ENCODE results near the gene LAYN. TPM values are rescaled to one million over a fixed set of nuclear protein-coding genes. Genes with fewer than 3 reads are reported as not detected.

The LAYN gene
- polyA plus RNA-seq, 1 of the 3 experiments (the other 2 are of a cell fraction): 366 TPM

DNA sequence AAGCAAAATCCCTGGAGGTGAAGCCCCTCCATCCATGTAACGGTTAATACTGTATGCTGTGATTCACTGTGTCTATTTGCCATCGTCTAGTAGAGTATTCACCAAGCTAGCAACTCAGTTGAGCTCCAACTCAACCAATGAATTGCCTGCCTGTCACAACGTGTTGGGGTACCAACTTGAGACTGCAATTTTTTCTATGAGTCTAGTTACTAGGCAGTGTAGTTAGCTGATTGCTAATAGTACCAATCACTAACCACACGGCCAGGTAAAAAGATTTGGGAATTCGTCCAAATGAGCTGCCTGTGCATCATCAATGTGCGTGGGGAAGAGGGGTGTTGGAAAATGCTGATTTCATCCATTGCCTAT lies 27.3 kb upstream of the LAYN start (continued):
- TF ChIP-seq, protein P1, sequence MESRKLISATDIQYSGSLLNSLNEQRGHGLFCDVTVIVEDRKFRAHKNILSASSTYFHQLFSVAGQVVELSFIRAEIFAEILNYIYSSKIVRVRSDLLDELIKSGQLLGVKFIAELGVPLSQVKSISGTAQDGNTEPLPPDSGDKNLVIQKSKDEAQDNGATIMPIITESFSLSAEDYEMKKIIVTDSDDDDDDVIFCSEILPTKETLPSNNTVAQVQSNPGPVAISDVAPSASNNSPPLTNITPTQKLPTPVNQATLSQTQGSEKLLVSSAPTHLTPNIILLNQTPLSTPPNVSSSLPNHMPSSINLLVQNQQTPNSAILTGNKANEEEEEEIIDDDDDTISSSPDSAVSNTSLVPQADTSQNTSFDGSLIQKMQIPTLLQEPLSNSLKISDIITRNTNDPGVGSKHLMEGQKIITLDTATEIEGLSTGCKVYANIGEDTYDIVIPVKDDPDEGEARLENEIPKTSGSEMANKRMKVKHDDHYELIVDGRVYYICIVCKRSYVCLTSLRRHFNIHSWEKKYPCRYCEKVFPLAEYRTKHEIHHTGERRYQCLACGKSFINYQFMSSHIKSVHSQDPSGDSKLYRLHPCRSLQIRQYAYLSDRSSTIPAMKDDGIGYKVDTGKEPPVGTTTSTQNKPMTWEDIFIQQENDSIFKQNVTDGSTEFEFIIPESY (IDR thresholded peaks at IDR 0.05; ENCODE audit: borderline replicate concordance, low read depth): no peak
- TF ChIP-seq MEF2A (IDR thresholded peaks at IDR 0.05; ENCODE audit: borderline replicate concordance, low read depth) (no peak), NFIC (IDR thresholded peaks at IDR 0.05; ENCODE audit: borderline replicate concordance) (no peak), RXRA (IDR thresholded peaks at IDR 0.05; ENCODE audit: borderline replicate concordance, low read depth) (no peak)

DNA sequence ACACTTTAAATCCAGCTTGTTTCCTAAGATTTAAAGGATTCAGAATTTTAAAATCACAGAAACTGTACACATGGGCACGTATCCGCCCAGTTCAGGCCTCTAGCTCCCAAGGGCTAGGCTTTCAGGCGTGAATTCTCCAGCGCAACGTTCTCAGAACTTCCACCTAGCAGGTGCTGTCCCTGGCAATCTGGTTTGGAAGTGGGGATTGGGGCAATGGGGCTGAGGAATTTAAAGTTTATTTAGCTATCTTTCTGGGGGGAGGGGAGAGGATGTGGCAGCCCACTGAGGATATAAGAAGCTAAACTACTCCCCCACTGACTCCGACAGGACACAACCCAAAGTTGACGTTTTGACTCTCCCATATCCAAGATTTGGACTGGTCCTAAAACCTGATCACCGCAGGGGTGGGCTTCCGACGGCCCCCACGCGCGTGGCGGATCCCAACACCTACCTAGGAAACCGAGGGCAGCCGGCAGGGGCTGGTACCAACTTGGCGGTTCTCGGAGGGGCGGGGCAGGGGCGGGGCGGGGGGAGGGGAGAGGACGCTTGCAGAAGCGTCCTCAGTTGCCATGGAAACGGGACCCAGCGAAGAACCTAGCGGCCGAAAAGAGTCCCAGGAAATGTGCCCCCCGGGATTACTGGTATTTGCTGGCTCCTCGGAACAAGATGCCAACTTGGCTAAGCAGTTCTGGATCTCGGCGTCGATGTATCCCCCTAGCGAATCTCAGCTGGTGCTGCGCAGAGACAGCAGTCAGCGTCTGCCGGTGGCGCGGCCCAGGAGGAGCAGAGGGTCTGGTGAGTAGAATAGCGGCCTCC lies 26.1 kb upstream of the LAYN start, which contains the start of gene HOATZ:
HOATZ (plus strand) TSS at position 563 of the 816 bp plus-strand sequence; CDS start at position 570, 7 bp downstream.
- H3K36me3 ChIP-seq (replicated peaks in 1 of 2; ENCODE audit: control insufficient read depth in 1 of 2, insufficient read depth in 2 of 2, low read length in 1 of 2): no peaks in the 10 kb centered on the region
- H4K20me1 ChIP-seq (ENCODE audit: insufficient read depth): no peaks in the 10 kb centered on the region
- peaks cover 11 to 15% of the 10 kb centered on the region in 2 experiments; a peak in 3 of 4 replicates for H3K4me1 ChIP-seq (ENCODE audit: control insufficient read depth in 1 of 2, insufficient read depth in 2 of 2, low read depth in 1 of 2, low read length in 1 of 2)
- H3K9me3 ChIP-seq: no peaks in the 10 kb centered on the region
- ChIA-PET POLR2A (no interaction called here), CTCF (interaction anchor here (0.7 to 1.3 kb wide), 6 partner anchors 11 to 60 kb away, joined by 3 to 5 read pairs (median 4); no protein-coding TSS in a partner anchor)
- H3K79me2 ChIP-seq (ENCODE audit: insufficient read depth): no peaks in the 10 kb centered on the region
- WGBS (ENCODE audit: low lambda C conversion rate): 56% methylated on average over 31 of the region's 39 CpGs
- TF ChIP-seq MXI1 (IDR thresholded peaks at IDR 0.05; ENCODE audit: low read depth, low read length) (no peak), RCOR1 (IDR thresholded peaks at IDR 0.05; ENCODE audit: low read length) (no peak), RXRA (IDR thresholded peaks at IDR 0.05; ENCODE audit: borderline replicate concordance, low read depth) (no peak), TCF12 (IDR thresholded peaks at IDR 0.05) (no peak), RFX5 (IDR thresholded peaks at IDR 0.05; ENCODE audit: low read length) (no peak)
- TF ChIP-seq, protein P1 (IDR thresholded peaks at IDR 0.05; ENCODE audit: borderline replicate concordance, low read depth): no peak
- TF ChIP-seq, protein P2, sequence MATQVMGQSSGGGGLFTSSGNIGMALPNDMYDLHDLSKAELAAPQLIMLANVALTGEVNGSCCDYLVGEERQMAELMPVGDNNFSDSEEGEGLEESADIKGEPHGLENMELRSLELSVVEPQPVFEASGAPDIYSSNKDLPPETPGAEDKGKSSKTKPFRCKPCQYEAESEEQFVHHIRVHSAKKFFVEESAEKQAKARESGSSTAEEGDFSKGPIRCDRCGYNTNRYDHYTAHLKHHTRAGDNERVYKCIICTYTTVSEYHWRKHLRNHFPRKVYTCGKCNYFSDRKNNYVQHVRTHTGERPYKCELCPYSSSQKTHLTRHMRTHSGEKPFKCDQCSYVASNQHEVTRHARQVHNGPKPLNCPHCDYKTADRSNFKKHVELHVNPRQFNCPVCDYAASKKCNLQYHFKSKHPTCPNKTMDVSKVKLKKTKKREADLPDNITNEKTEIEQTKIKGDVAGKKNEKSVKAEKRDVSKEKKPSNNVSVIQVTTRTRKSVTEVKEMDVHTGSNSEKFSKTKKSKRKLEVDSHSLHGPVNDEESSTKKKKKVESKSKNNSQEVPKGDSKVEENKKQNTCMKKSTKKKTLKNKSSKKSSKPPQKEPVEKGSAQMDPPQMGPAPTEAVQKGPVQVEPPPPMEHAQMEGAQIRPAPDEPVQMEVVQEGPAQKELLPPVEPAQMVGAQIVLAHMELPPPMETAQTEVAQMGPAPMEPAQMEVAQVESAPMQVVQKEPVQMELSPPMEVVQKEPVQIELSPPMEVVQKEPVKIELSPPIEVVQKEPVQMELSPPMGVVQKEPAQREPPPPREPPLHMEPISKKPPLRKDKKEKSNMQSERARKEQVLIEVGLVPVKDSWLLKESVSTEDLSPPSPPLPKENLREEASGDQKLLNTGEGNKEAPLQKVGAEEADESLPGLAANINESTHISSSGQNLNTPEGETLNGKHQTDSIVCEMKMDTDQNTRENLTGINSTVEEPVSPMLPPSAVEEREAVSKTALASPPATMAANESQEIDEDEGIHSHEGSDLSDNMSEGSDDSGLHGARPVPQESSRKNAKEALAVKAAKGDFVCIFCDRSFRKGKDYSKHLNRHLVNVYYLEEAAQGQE (IDR thresholded peaks at IDR 0.05; ENCODE audit: low read depth, low read length): no peak
- TF ChIP-seq, protein P3, sequence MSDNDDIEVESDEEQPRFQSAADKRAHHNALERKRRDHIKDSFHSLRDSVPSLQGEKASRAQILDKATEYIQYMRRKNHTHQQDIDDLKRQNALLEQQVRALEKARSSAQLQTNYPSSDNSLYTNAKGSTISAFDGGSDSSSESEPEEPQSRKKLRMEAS (IDR thresholded peaks at IDR 0.05; ENCODE audit: low read depth): no peak
- TF ChIP-seq, protein P4, sequence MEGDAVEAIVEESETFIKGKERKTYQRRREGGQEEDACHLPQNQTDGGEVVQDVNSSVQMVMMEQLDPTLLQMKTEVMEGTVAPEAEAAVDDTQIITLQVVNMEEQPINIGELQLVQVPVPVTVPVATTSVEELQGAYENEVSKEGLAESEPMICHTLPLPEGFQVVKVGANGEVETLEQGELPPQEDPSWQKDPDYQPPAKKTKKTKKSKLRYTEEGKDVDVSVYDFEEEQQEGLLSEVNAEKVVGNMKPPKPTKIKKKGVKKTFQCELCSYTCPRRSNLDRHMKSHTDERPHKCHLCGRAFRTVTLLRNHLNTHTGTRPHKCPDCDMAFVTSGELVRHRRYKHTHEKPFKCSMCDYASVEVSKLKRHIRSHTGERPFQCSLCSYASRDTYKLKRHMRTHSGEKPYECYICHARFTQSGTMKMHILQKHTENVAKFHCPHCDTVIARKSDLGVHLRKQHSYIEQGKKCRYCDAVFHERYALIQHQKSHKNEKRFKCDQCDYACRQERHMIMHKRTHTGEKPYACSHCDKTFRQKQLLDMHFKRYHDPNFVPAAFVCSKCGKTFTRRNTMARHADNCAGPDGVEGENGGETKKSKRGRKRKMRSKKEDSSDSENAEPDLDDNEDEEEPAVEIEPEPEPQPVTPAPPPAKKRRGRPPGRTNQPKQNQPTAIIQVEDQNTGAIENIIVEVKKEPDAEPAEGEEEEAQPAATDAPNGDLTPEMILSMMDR (IDR thresholded peaks at IDR 0.05): 0 out of 2 replicates have a peak, but pooled peaks have one; percentile 13
- H2AFZ ChIP-seq (ENCODE audit: low read depth): peak within 1 kb of the TSS; percentile 20; the same call in 1 of the 2 replicates
- H3F3A ChIP-seq (replicated peaks; ENCODE audit: insufficient read depth): peaks cover 6% of the 10 kb centered on the region
- peak within 1 kb of the TSS in 1 of 2 experiments; percentile 48; a peak in 2 of 4 replicates for H3K4me3 ChIP-seq (ENCODE audit: low read depth in 2 of 2, low read length in 1 of 2)
- peak; percentile 63 for DNase-seq
- 0 out of 2 replicates have a peak within 1 kb of the TSS, but pooled peaks have one; percentile 2 for H3K4me2 ChIP-seq
- no peaks in the 10 kb centered on the region for H3K27me3 ChIP-seq (ENCODE audit: insufficient read depth)
- no peak within 1 kb of the TSS for H3K9ac ChIP-seq
- H3K9me2 ChIP-seq: no peaks in the 10 kb centered on the region
- H3K27ac ChIP-seq (ENCODE audit: low read depth in 2 of 2, low read length in 1 of 2): peak within 1 kb of the TSS in 1 of 2 experiments; percentile 41; a peak in 3 of 4 replicates
